ENCODE data around the gene KIAA2012. TPM values are rescaled to one million over a fixed set of nuclear protein-coding genes. Genes with fewer than 3 reads are reported as not detected.

Gene KIAA2012
- total and polyA plus RNA-seq, 4 donors, result under 0.01 to 0.61 (median 0.42) TPM

DNA sequence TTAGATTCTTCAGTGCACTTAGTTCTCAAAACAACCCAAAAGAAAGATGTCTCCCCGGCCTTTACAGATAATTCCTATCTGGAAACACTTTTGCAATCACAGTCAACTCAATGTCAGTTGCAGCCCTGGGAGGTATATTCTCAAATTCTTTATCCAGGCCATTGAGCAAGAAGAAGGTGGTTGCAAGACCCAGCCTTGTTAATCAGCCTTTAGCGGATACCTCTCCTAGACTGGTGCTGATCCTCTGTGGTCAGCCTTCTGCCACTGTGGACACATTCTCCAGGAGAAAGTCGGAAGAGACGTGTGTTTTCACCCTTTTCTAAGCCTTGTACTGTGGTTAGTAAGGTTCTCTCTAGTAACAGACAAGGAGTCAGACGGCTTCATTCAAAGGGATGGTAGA is 47.2 kb upstream of the KIAA2012 start:
- Histone ChIP-seq H3K9ac (ENCODE audit: low read depth in 1 of 2, low read length in 2 of 2) (no peak overlapping the region), H3K36me3 (ENCODE audit: control insufficient read depth in 4 of 4, insufficient read depth in 3 of 4, low read depth in 1 of 4, low read length in 3 of 4) (no peaks in the 10 kb centered on the region), H3K9me3 (ENCODE audit: control insufficient read depth in 4 of 4, low read length in 3 of 4) (no peaks in the 10 kb centered on the region), H3K27me3 (ENCODE audit: control insufficient read depth in 4 of 4, insufficient read depth in 4 of 4, low read length in 3 of 4) (peaks cover 0 to 2% (median 0%) of the 10 kb centered on the region in 4 donors), H3K4me3 (ENCODE audit: low read depth in 1 of 3, low read length in 3 of 3) (no peak overlapping the region), H3K4me1 (ENCODE audit: control insufficient read depth in 4 of 4, insufficient read depth in 4 of 4, low read length in 3 of 4) (no peaks in the 10 kb centered on the region), H3K27ac (ENCODE audit: low read depth in 1 of 2, low read length in 2 of 2) (no peak overlapping the region)
- no peak for TF ChIP-seq SP1 (IDR thresholded peaks at IDR 0.05)
- 88% methylated on average over 5 of the region's 5 CpGs for WGBS
- DNase-seq (ENCODE audit: low spot score), result no peak

DNA sequence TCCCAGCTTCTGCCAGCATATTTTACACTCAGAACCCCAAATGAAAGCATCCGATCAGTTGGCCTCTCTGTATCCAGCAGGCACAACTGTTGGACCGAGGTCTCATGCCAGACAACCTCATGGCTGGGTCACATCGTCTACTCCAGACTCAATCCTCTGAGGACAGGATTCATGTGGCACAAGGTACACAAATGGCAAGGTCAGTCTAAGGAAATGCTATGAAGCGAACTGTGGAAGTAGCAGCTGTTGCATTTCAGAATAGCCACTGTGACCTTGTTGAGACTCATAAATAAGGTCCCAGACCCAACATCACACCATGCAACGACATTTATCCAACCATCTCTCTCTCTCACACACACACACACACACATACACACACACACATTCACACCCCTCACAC is 46.5 kb upstream of the KIAA2012 start:
- WGBS, result 88% methylated on average over 5 of the region's 5 CpGs
- H3K9ac ChIP-seq (ENCODE audit: low read depth in 1 of 2, low read length in 2 of 2), result no peak overlapping the region
- H3K4me1 ChIP-seq (ENCODE audit: control insufficient read depth in 4 of 4, insufficient read depth in 4 of 4, low read length in 3 of 4), result no peaks in the 10 kb centered on the region
- H3K36me3 ChIP-seq (ENCODE audit: control insufficient read depth in 4 of 4, insufficient read depth in 3 of 4, low read depth in 1 of 4, low read length in 3 of 4), result no peaks in the 10 kb centered on the region
- no peak overlapping the region for H3K4me3 ChIP-seq (ENCODE audit: low read depth in 1 of 3, low read length in 3 of 3)
- no peak for DNase-seq (ENCODE audit: low spot score)
- no peak for TF ChIP-seq TAF1 (conservative IDR thresholded peaks at IDR 0.05)
- no peak for TF ChIP-seq NR2F2 (IDR thresholded peaks at IDR 0.05)
- no peak for TF ChIP-seq ZBTB33 (IDR thresholded peaks at IDR 0.05)
- no peak for TF ChIP-seq JUND (IDR thresholded peaks at IDR 0.05)
- no peak for TF ChIP-seq RXRA (IDR thresholded peaks at IDR 0.05)
- TF ChIP-seq SP1 (IDR thresholded peaks at IDR 0.05), result no peak
- TF ChIP-seq FOXA2 (IDR thresholded peaks at IDR 0.05), result no peak
- TF ChIP-seq, protein P1, sequence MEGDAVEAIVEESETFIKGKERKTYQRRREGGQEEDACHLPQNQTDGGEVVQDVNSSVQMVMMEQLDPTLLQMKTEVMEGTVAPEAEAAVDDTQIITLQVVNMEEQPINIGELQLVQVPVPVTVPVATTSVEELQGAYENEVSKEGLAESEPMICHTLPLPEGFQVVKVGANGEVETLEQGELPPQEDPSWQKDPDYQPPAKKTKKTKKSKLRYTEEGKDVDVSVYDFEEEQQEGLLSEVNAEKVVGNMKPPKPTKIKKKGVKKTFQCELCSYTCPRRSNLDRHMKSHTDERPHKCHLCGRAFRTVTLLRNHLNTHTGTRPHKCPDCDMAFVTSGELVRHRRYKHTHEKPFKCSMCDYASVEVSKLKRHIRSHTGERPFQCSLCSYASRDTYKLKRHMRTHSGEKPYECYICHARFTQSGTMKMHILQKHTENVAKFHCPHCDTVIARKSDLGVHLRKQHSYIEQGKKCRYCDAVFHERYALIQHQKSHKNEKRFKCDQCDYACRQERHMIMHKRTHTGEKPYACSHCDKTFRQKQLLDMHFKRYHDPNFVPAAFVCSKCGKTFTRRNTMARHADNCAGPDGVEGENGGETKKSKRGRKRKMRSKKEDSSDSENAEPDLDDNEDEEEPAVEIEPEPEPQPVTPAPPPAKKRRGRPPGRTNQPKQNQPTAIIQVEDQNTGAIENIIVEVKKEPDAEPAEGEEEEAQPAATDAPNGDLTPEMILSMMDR (IDR thresholded peaks at IDR 0.05; ENCODE audit: low read depth, low read length, missing input control), result no peak
- TF ChIP-seq, protein P2, sequence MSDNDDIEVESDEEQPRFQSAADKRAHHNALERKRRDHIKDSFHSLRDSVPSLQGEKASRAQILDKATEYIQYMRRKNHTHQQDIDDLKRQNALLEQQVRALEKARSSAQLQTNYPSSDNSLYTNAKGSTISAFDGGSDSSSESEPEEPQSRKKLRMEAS (IDR thresholded peaks at IDR 0.05), result no peak
- no peak for TF ChIP-seq EGR1 (IDR thresholded peaks at IDR 0.05; ENCODE audit: low read depth in 2 of 2)
- no peak for TF ChIP-seq HNF4A (conservative IDR thresholded peaks at IDR 0.05)
- TF ChIP-seq RAD21 (IDR thresholded peaks at IDR 0.05), result no peak
- TF ChIP-seq, protein P3, sequence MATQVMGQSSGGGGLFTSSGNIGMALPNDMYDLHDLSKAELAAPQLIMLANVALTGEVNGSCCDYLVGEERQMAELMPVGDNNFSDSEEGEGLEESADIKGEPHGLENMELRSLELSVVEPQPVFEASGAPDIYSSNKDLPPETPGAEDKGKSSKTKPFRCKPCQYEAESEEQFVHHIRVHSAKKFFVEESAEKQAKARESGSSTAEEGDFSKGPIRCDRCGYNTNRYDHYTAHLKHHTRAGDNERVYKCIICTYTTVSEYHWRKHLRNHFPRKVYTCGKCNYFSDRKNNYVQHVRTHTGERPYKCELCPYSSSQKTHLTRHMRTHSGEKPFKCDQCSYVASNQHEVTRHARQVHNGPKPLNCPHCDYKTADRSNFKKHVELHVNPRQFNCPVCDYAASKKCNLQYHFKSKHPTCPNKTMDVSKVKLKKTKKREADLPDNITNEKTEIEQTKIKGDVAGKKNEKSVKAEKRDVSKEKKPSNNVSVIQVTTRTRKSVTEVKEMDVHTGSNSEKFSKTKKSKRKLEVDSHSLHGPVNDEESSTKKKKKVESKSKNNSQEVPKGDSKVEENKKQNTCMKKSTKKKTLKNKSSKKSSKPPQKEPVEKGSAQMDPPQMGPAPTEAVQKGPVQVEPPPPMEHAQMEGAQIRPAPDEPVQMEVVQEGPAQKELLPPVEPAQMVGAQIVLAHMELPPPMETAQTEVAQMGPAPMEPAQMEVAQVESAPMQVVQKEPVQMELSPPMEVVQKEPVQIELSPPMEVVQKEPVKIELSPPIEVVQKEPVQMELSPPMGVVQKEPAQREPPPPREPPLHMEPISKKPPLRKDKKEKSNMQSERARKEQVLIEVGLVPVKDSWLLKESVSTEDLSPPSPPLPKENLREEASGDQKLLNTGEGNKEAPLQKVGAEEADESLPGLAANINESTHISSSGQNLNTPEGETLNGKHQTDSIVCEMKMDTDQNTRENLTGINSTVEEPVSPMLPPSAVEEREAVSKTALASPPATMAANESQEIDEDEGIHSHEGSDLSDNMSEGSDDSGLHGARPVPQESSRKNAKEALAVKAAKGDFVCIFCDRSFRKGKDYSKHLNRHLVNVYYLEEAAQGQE (IDR thresholded peaks at IDR 0.05), result no peak
- TF ChIP-seq ATF3 (IDR thresholded peaks at IDR 0.05), result no peak
- TF ChIP-seq YY1 (IDR thresholded peaks at IDR 0.05), result no peak
- no peak overlapping the region for H3K27ac ChIP-seq (ENCODE audit: low read depth in 1 of 2, low read length in 2 of 2)
- H3K27me3 ChIP-seq (ENCODE audit: control insufficient read depth in 4 of 4, insufficient read depth in 4 of 4, low read length in 3 of 4), result peaks cover 0 to 3% (median 0%) of the 10 kb centered on the region in 4 donors
- H3K9me3 ChIP-seq (ENCODE audit: control insufficient read depth in 4 of 4, low read length in 3 of 4), result no peaks in the 10 kb centered on the region
